GM18861 (cell line): Measurements from ENCODE around the gene IKZF2.

Source experiments
- ATAC-seq: cut with Tn5 transposase; IDR thresholded peaks from one replicate; pipeline ENCODE4 v1.9.1; 2021; ENCODE audit not compliant: unreplicated experiment

Gene IKZF2

GRCh38 chr2:213156717-213157116 lies 5.3 kb upstream of the IKZF2 start:
- no peak for ATAC-seq

- ATAC-seq: no peak
These were observed 1.5 kb upstream of the IKZF2 start for GRCh38 chr2:213152888-213153287.

- peak; percentile 2 for ATAC-seq
These were observed 818 bp upstream of the IKZF2 start for GRCh38 chr2:213152065-213152794.

GRCh38 chr2:213150315-213151097 lies 906 bp downstream of the IKZF2 start:
- ATAC-seq: no peak

- ATAC-seq: no peak
These were observed 1.5 kb downstream of the IKZF2 start for GRCh38 chr2:213149949-213150314.

GRCh38 chr2:213149294-213149875 lies 2.0 kb downstream of the IKZF2 start:
- no peak for ATAC-seq

GRCh38 chr2:213148572-213149261 lies 2.7 kb downstream of the IKZF2 start:
- no peak for ATAC-seq

- no peak for ATAC-seq
These were observed 3.9 kb downstream of the IKZF2 start for GRCh38 chr2:213147538-213147937.

GRCh38 chr2:213145715-213146242 lies 5.6 kb downstream of the IKZF2 start:
- no peak for ATAC-seq

GRCh38 chr2:213137064-213137463 lies 14.3 kb downstream of the IKZF2 start:
- ATAC-seq: no peak

- no peak for ATAC-seq
These were observed 22.1 kb downstream of the IKZF2 start for GRCh38 chr2:213129311-213129710.

- no peak for ATAC-seq
These were observed 25.6 kb downstream of the IKZF2 start for GRCh38 chr2:213125646-213126347.

GRCh38 chr2:213122725-213123124 lies 28.7 kb downstream of the IKZF2 start:
- no peak for ATAC-seq

GRCh38 chr2:213121690-213122089 lies 29.7 kb downstream of the IKZF2 start:
- no peak for ATAC-seq

GRCh38 chr2:213119061-213119809 lies 32.2 kb downstream of the IKZF2 start:
- ATAC-seq: peak; percentile 66

GRCh38 chr2:213108308-213108707 lies 43.1 kb downstream of the IKZF2 start:
- ATAC-seq: no peak

GRCh38 chr2:213107728-213108127 lies 43.7 kb downstream of the IKZF2 start:
- ATAC-seq: no peak

- no peak for ATAC-seq
These were observed 46.2 kb downstream of the IKZF2 start for GRCh38 chr2:213105212-213105611.

- ATAC-seq: no peak
These were observed 46.6 kb downstream of the IKZF2 start for GRCh38 chr2:213104903-213105202.
